HUES6 (cell line): ENCODE results near the gene C10orf67.

ENCODE experiments used
- H3K27ac ChIP-seq: 2 replicates; pipeline ENCODE4 v1.7.0; 2013; ENCODE audit warnings: low read depth, mild to moderate bottlenecking, low read length, inconsistent platforms
- H3K27me3 ChIP-seq: 2 replicates; pipeline ENCODE4 v1.6.1; 2013; ENCODE audit warnings: low read length; ENCODE audit not compliant: control insufficient read depth, insufficient read depth
- H3K36me3 ChIP-seq: 2 replicates; pipeline ENCODE4 v1.6.1; 2013; ENCODE audit warnings: low read length; ENCODE audit not compliant: control insufficient read depth, insufficient read depth
- H3K4me1 ChIP-seq: 2 replicates; pipeline ENCODE4 v1.6.1; 2013; ENCODE audit warnings: low read length; ENCODE audit not compliant: control insufficient read depth, insufficient read depth
- H3K4me3 ChIP-seq: 2 replicates; pipeline ENCODE4 v1.5.1; 2013; ENCODE audit warnings: low read depth, low read length
- H3K9ac ChIP-seq: one replicate; pipeline ENCODE4 v1.6.1; 2013; ENCODE audit warnings: mild to moderate bottlenecking, low read length
- H3K9me3 ChIP-seq: 2 replicates; pipeline ENCODE4 v1.6.1; 2013; ENCODE audit warnings: low read depth, low read length; ENCODE audit not compliant: control insufficient read depth, insufficient read depth

Gene C10orf67

GRCh38 chr10:23204773-23205172 lies 139.8 kb downstream of the C10orf67 start:
- no peak overlapping the region for H3K9ac ChIP-seq

GRCh38 chr10:23203369-23204325 lies 140.9 kb downstream of the C10orf67 start:
- Histone ChIP-seq H3K27me3 (peaks cover 82% of the 10 kb centered on the region), H3K9me3 (no peaks in the 10 kb centered on the region), H3K4me3 (no peak overlapping the region), H3K27ac (no peak overlapping the region), H3K4me1 (peaks cover 17% of the 10 kb centered on the region; the same call in 1 of the 2 replicates), H3K36me3 (no peaks in the 10 kb centered on the region), H3K9ac (no peak overlapping the region)

More at GRCh38 chr10:23204773-23205172, 139.8 kb downstream of the C10orf67 start:
- Histone ChIP-seq H3K9me3 (no peaks in the 10 kb centered on the region), H3K27ac (no peak overlapping the region), H3K4me1 (peaks cover 13% of the 10 kb centered on the region; the same call in 1 of the 2 replicates), H3K27me3 (peaks cover 73% of the 10 kb centered on the region), H3K4me3 (no peak overlapping the region), H3K36me3 (no peaks in the 10 kb centered on the region)

- Histone ChIP-seq H3K9me3 (no peaks in the 10 kb centered on the region), H3K9ac (no peak overlapping the region), H3K27me3 (peaks cover 86% of the 10 kb centered on the region), H3K36me3 (no peaks in the 10 kb centered on the region), H3K4me1 (peaks cover 21% of the 10 kb centered on the region; the same call in 1 of the 2 replicates), H3K4me3 (no peak overlapping the region), H3K27ac (no peak overlapping the region)
Measured at GRCh38 chr10:23202779-23203178, 141.8 kb downstream of the C10orf67 start.

GRCh38 chr10:23201837-23202236 lies 142.8 kb downstream of the C10orf67 start:
- Histone ChIP-seq H3K36me3 (no peaks in the 10 kb centered on the region), H3K9ac (no peak overlapping the region), H3K9me3 (no peaks in the 10 kb centered on the region), H3K4me1 (peaks cover 21% of the 10 kb centered on the region; the same call in 1 of the 2 replicates), H3K27ac (no peak overlapping the region), H3K4me3 (no peak overlapping the region), H3K27me3 (peaks cover 94% of the 10 kb centered on the region)

GRCh38 chr10:23200997-23201652 lies 143.5 kb downstream of the C10orf67 start:
- no peak overlapping the region for H3K4me3 ChIP-seq
- H3K27ac ChIP-seq: no peak overlapping the region
- H3K9ac ChIP-seq: no peak overlapping the region
- H3K27me3 ChIP-seq: peaks cover 100% of the 10 kb centered on the region
- no peaks in the 10 kb centered on the region for H3K36me3 ChIP-seq
- H3K9me3 ChIP-seq: no peaks in the 10 kb centered on the region
- peaks cover 21% of the 10 kb centered on the region; the same call in 1 of the 2 replicates for H3K4me1 ChIP-seq

- Histone ChIP-seq H3K9me3 (no peaks in the 10 kb centered on the region), H3K9ac (no peak overlapping the region), H3K4me3 (no peak overlapping the region), H3K27me3 (peaks cover 100% of the 10 kb centered on the region), H3K36me3 (no peaks in the 10 kb centered on the region), H3K4me1 (peaks cover 21% of the 10 kb centered on the region; the same call in 1 of the 2 replicates), H3K27ac (no peak overlapping the region)
Measured at GRCh38 chr10:23200586-23200985, 144.0 kb downstream of the C10orf67 start.

GRCh38 chr10:23199768-23200511 lies 144.7 kb downstream of the C10orf67 start:
- Histone ChIP-seq H3K4me3 (peak overlapping the region; percentile 77), H3K27ac (no peak overlapping the region), H3K36me3 (no peaks in the 10 kb centered on the region), H3K27me3 (peaks cover 100% of the 10 kb centered on the region), H3K4me1 (peaks cover 21% of the 10 kb centered on the region; the same call in 1 of the 2 replicates), H3K9ac (no peak overlapping the region), H3K9me3 (no peaks in the 10 kb centered on the region)

GRCh38 chr10:23198940-23199767 lies 145.4 kb downstream of the C10orf67 start:
- no peaks in the 10 kb centered on the region for H3K36me3 ChIP-seq
- peak overlapping the region; percentile 77 for H3K4me3 ChIP-seq
- no peak overlapping the region for H3K9ac ChIP-seq
- peaks cover 21% of the 10 kb centered on the region; the same call in 1 of the 2 replicates for H3K4me1 ChIP-seq
- no peaks in the 10 kb centered on the region for H3K9me3 ChIP-seq
- H3K27ac ChIP-seq: no peak overlapping the region
- H3K27me3 ChIP-seq: peaks cover 100% of the 10 kb centered on the region

GRCh38 chr10:23198610-23198939 lies 146.0 kb downstream of the C10orf67 start:
- no peaks in the 10 kb centered on the region for H3K36me3 ChIP-seq
- peaks cover 21% of the 10 kb centered on the region; the same call in 1 of the 2 replicates for H3K4me1 ChIP-seq
- H3K9ac ChIP-seq: no peak overlapping the region
- peaks cover 100% of the 10 kb centered on the region for H3K27me3 ChIP-seq
- no peaks in the 10 kb centered on the region for H3K9me3 ChIP-seq
- H3K27ac ChIP-seq: no peak overlapping the region
- peak overlapping the region; percentile 77 for H3K4me3 ChIP-seq

- Histone ChIP-seq H3K9ac (no peak overlapping the region), H3K4me3 (no peak overlapping the region), H3K27me3 (peaks cover 100% of the 10 kb centered on the region), H3K27ac (no peak overlapping the region), H3K36me3 (no peaks in the 10 kb centered on the region), H3K9me3 (no peaks in the 10 kb centered on the region), H3K4me1 (peaks cover 21% of the 10 kb centered on the region; the same call in 1 of the 2 replicates)
Measured at GRCh38 chr10:23197416-23197861, 147.2 kb downstream of the C10orf67 start.
